HG02885 (cell line): ENCODE data around the gene PRF1.
"Not testable (repeated sequence)": the region's sequence is repeated elsewhere in the genome, so short reads cannot be mapped to it uniquely, and the experiment has no call there.

ENCODE experiments used
- ATAC-seq: cut with Tn5 transposase; IDR thresholded peaks from one replicate; pipeline ENCODE4 v1.9.1; 2021; ENCODE audit warnings: mild to moderate bottlenecking; ENCODE audit not compliant: unreplicated experiment, poor library complexity

Gene PRF1

GRCh38 chr10:70602665-70603448, at the start of gene PRF1:
Gene PRF1 (minus strand): TSS chr10:70602741. CDS start chr10:70600902, 1,839 bp downstream.
- ATAC-seq = no peak

- ATAC-seq = no peak
Measured at GRCh38 chr10:70651661-70652060, 49.1 kb upstream of the PRF1 start.

GRCh38 chr10:70650718-70651117, 48.2 kb upstream of the PRF1 start:
- ATAC-seq = no peak

GRCh38 chr10:70650104-70650503, 47.6 kb upstream of the PRF1 start:
- ATAC-seq = no peak

- ATAC-seq = no peak
Measured at GRCh38 chr10:70649526-70649925, 47.0 kb upstream of the PRF1 start.

GRCh38 chr10:70648427-70648826, 45.9 kb upstream of the PRF1 start:
- no peak for ATAC-seq

- ATAC-seq = no peak
Measured at GRCh38 chr10:70647086-70647485, 44.5 kb upstream of the PRF1 start.

GRCh38 chr10:70644959-70645358, 42.4 kb upstream of the PRF1 start:
- not testable (repeated sequence) for ATAC-seq

- not testable (repeated sequence) for ATAC-seq
Measured at GRCh38 chr10:70643272-70643671, 40.7 kb upstream of the PRF1 start.

GRCh38 chr10:70639640-70640383, 37.3 kb upstream of the PRF1 start:
- not testable (repeated sequence) for ATAC-seq

GRCh38 chr10:70634515-70634914, 32.0 kb upstream of the PRF1 start:
- not testable (repeated sequence) for ATAC-seq

- ATAC-seq = no peak
Measured at GRCh38 chr10:70634011-70634410, 31.5 kb upstream of the PRF1 start.

GRCh38 chr10:70631735-70632134, 29.2 kb upstream of the PRF1 start:
- ATAC-seq = not testable (repeated sequence)

GRCh38 chr10:70629338-70629737, 26.8 kb upstream of the PRF1 start:
- no peak for ATAC-seq

- no peak for ATAC-seq
Measured at GRCh38 chr10:70626056-70626455, 23.5 kb upstream of the PRF1 start.

- no peak for ATAC-seq
Measured at GRCh38 chr10:70622981-70623844, 20.7 kb upstream of the PRF1 start.

- no peak for ATAC-seq
Measured at GRCh38 chr10:70622541-70622940, 20.0 kb upstream of the PRF1 start.

GRCh38 chr10:70621503-70622078, 19.1 kb upstream of the PRF1 start:
- no peak for ATAC-seq

GRCh38 chr10:70620020-70620289, 17.4 kb upstream of the PRF1 start:
- ATAC-seq = no peak

- no peak for ATAC-seq
Measured at GRCh38 chr10:70619271-70620019, 16.9 kb upstream of the PRF1 start.
